Adrenal gland (tissue), 12 donors: ENCODE measurements around the gene SMIM28. TPM values are rescaled to one million over a fixed set of nuclear protein-coding genes. Genes with fewer than 3 reads are reported as not detected.
A peak's percentile ranks its signal among the peaks of the same experiment; 100 is the strongest.

Source experiments
- DNase-seq, 7 donors: peaks; one replicate each; pipeline ENCODE4 v3.0.0-alpha.2; 2019 to 2020
- H3K27ac ChIP-seq, 5 donors: fragments of 200-600 bp; sonication (generic) in 4 of 5; 1 replicate in 3 of 5; 2 replicates in 2 of 5; pipeline versions ENCODE4 v1.5.1 to v1.8.0; 2016 to 2020; ENCODE audit warnings: mild to moderate bottlenecking in 1 of 5
- H3K27me3 ChIP-seq: fragments of 200-600 bp; 2 replicates; pipeline ENCODE4 v1.8.0; 2021
- H3K36me3 ChIP-seq, 2 donors: fragments of 200-600 bp; replicated peaks in 1 of 2; 1 replicate in 1 of 2; 2 replicates in 1 of 2; pipeline versions ENCODE4 v1.5.1 to v1.8.0; 2018 to 2022
- H3K4me1 ChIP-seq, 2 donors: fragments of 200-600 bp; replicated peaks in 1 of 2; 1 replicate in 1 of 2; 2 replicates in 1 of 2; pipeline versions ENCODE4 v1.5.1 to v1.8.0; 2018 to 2021
- H3K4me3 ChIP-seq, 4 donors: fragments of 200-600 bp; sonication (generic) in 3 of 4; one replicate each; pipeline ENCODE4 v1.5.1; 2016 to 2018
- H3K9me3 ChIP-seq, 3 donors: fragments of 200-600 bp; sonication (generic) in 1 of 3; replicated peaks in 1 of 3; 1 replicate in 2 of 3; 2 replicates in 1 of 3; pipeline versions ENCODE4 v1.5.1 to v1.8.0; 2016 to 2021
- POLR2A ChIP-seq, 2 donors: fragments of 450-650 bp; IDR thresholded peaks; one replicate each; pipeline ENCODE4 v1.6.1; 2017; ENCODE audit warnings: antibody characterized with exemption in 2 of 2, mild to moderate bottlenecking in 2 of 2, moderate library complexity in 1 of 2
- WGBS, 4 donors: extraction: QIAGEN DNeasy Blood & Tissue Kit in 2 of 4; methylation state at CpG; one replicate each; pipeline versions ENCODE4 v1.1.5 to v1.1.7; 2013 to 2017; 5-methylcytosine and 5-hydroxymethylcytosine counted together
- intact Hi-C, 2 donors: fragments of 100-400 bp; cut with DNase I; formaldehyde crosslinking; loops; one replicate each; pipeline versions ENCODE4 v1.14.1 to v1.15.0; 2022 to 2023
- polyA plus RNA-seq, 3 donors: library from polyadenylated mRNA; stranded (reverse); fragments of 200-250 nt in 2 of 3; fragments of 350-450 nt in 1 of 3; fragmentation: Illumina TruSeq in 1 of 3; extraction: RNeasy Lipid Tissue Mini Kit (QIAGEN cat#74804) in 1 of 3; gene quantifications; one replicate each; pipeline ENCODE4 v1.2.3, GENCODE V29; 2013 to 2014
- total RNA-seq, 9 donors: library from RNA; depleted of rRNA in 4 of 9; stranded (reverse); fragments of >200 nt in 4 of 9; fragments of 120-200 nt in 1 of 9; fragmentation: NEBNext Ultra II Directional in 1 of 9; extraction: Animal tissue kit (Norgen Biotek cat#: 25700) in 1 of 9; gene quantifications; one replicate each; pipeline versions ENCODE4 v1.1.0 to v1.2.4, GENCODE V29; 2013 to 2023
- TF ChIP-seq, protein P1 (sequence below), 6 experiments: fragments of 450-650 bp in 4 of 6; fragments of 200-600 bp in 2 of 6; sonication (generic) in 1 of 6; IDR thresholded peaks; 1 replicate in 5 of 6; 2 replicates in 1 of 6; pipeline versions ENCODE4 v1.5.1 to v1.8.0; 2016 to 2021; ENCODE audit warnings: antibody characterized with exemption in 6 of 6, mild to moderate bottlenecking in 2 of 6, moderate library complexity in 1 of 6
- donor health status: healthy with polysubstance abuse.
- donor health status: Bipolar disorder and iron deficiency.
- donor health status: DM: yes; HTN: yes; CAD: no.
- donor health status: DM: no; HTN: no; CAD: no.
- donor health status: DM: no; HTN: no; CAD: no.
- donor health status: DM: yes; HTN: yes; CAD: no.

SMIM28 gene
- total and polyA plus RNA-seq, 12 donors = not detected

DNA sequence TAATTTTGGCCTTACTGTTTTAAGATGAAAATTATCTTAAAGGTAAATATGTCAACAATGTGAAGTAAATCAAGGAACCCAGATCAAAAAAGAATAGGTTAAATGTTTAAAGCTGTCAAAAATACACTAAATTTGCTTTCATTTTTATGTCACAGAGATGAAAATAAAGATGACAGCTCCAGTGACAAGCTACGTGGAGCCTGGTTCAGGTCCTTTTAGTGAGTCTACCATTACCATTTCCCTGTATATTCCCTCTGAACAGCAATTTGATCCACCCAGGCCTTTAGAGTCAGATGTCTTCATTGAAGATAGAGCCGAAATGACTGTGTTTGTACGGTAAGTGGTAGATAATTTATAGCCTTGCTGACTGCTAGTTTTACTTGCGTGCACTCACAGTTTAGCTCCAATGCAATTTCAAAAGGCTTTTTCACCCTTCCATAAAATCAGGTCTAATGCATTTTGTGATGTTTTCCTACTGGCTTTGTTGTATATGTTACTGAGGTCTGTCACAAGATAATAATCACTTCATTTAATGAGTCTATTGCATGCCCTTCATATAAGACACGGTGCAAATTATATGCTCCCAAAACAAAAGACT lies 28.2 kb downstream of the SMIM28 start:
- H3K27ac ChIP-seq = peak overlapping the region in 1 of 5 donors; percentile 93
- no peak for DNase-seq

DNA sequence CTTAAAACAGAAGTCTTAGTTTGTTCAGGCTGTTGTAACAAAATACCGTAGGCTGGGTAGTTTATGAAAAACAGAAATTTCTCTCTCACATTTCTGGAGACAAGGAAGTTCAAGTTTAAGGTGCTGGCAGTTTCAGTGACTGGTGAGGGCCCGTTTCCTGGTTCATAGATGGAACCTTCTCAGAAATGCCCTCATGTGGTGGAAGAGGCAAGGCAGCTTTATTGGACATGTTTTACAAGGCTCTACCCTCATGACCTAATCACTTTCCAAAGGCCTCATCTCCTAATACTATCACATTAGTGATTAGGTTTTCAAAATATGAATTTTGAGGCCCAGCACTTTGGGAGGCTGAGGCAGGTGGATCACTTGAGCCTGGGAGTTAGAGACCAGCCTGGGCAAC lies 28.7 kb downstream of the SMIM28 start:
- 78 to 89% (median 82%) methylated on average over 2 of the region's 2 CpGs for WGBS, 4 donors

More for the DNA sequence above, 28.2 kb downstream of the SMIM28 start:
- intact Hi-C loops = loop anchor here in 1 of 2 donors (10.0 kb wide), 1 partner anchor 291 kb away; no protein-coding TSS in a partner anchor
- 84 to 88% (median 86%) methylated on average over 5 of the region's 5 CpGs for WGBS, 4 donors
- H3K9me3 ChIP-seq = no peaks in the 10 kb centered on the region
- H3K4me3 ChIP-seq = no peak overlapping the region
- TF ChIP-seq POLR2A (IDR thresholded peaks at IDR 0.05) = no peak
- TF ChIP-seq, protein P1, sequence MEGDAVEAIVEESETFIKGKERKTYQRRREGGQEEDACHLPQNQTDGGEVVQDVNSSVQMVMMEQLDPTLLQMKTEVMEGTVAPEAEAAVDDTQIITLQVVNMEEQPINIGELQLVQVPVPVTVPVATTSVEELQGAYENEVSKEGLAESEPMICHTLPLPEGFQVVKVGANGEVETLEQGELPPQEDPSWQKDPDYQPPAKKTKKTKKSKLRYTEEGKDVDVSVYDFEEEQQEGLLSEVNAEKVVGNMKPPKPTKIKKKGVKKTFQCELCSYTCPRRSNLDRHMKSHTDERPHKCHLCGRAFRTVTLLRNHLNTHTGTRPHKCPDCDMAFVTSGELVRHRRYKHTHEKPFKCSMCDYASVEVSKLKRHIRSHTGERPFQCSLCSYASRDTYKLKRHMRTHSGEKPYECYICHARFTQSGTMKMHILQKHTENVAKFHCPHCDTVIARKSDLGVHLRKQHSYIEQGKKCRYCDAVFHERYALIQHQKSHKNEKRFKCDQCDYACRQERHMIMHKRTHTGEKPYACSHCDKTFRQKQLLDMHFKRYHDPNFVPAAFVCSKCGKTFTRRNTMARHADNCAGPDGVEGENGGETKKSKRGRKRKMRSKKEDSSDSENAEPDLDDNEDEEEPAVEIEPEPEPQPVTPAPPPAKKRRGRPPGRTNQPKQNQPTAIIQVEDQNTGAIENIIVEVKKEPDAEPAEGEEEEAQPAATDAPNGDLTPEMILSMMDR (IDR thresholded peaks at IDR 0.05) = no peak
- peaks cover 0 to 50% of the 10 kb centered on the region in 2 donors for H3K36me3 ChIP-seq
- H3K27me3 ChIP-seq = no peaks in the 10 kb centered on the region
- peaks cover 5 to 19% of the 10 kb centered on the region in 2 donors for H3K4me1 ChIP-seq

DNA sequence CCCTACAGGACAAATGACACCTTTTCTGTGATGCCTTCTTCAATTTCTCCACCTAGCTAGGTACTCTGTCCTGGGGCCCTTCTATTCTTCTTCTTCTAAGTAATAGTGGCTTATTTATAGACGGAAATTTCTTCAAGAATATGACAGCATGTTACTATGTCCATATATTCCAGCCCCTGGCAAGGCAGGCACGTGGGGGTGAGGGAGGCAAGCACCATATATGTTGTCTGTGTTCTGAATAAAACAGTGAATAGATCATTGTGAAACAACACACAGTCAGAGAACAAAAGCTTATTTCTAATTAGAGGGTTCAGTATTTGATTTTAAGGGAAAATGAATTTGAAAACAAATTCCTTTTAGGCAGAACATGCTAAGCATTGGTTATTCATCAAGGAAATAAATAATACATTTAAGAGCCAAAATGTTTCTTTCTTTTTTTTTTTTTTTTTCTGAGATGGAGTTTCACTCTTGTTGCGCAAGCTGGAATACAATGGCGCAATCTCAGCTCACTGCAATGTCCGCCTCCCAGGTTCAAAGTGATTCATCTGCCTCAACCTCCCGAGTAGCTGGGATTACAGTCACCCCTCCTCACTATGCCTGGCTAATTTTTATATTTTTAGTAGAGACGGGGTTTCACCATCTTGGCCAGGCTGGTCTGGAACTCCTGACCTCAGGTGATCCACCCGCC lies 32.5 kb downstream of the SMIM28 start:
- H3K9me3 ChIP-seq = no peaks in the 10 kb centered on the region
- intact Hi-C loops = no loop called here
- TF ChIP-seq POLR2A (IDR thresholded peaks at IDR 0.05) = no peak
- TF ChIP-seq, protein P1 (IDR thresholded peaks at IDR 0.05) = no peak
- peaks cover 7 to 15% of the 10 kb centered on the region in 2 donors for H3K4me1 ChIP-seq
- H3K36me3 ChIP-seq = peaks cover 0 to 74% of the 10 kb centered on the region in 2 donors
- DNase-seq = peak in 6 of 7 donors; percentile 56 to 83 (median 70)
- peak overlapping the region in 2 of 5 donors; percentile 18 to 46 for H3K27ac ChIP-seq
- H3K4me3 ChIP-seq = no peak overlapping the region
- WGBS, 4 donors = 68 to 75% (median 71%) methylated on average over 8 of the region's 8 CpGs
- H3K27me3 ChIP-seq = no peaks in the 10 kb centered on the region

More for the DNA sequence above, 28.7 kb downstream of the SMIM28 start:
- Histone ChIP-seq H3K4me3 (no peak overlapping the region), H3K36me3 (peaks cover 0 to 50% of the 10 kb centered on the region in 2 donors), H3K4me1 (peaks cover 7 to 22% of the 10 kb centered on the region in 2 donors), H3K27ac (no peak overlapping the region), H3K27me3 (no peaks in the 10 kb centered on the region), H3K9me3 (no peaks in the 10 kb centered on the region)
- intact Hi-C loops = loop anchor here in 1 of 2 donors (10.0 kb wide), 1 partner anchor 292 kb away; no protein-coding TSS in a partner anchor
- peak in 1 of 7 donors; percentile 43 for DNase-seq
- TF ChIP-seq, protein P1 (IDR thresholded peaks at IDR 0.05) = no peak
- no peak for TF ChIP-seq POLR2A (IDR thresholded peaks at IDR 0.05)
